GM12878 (cell line): ENCODE data around the gene SRPRB. TPM values are rescaled to one million over a fixed set of nuclear protein-coding genes. Genes with fewer than 3 reads are reported as not detected.
A peak's percentile ranks its signal among the peaks of the same experiment; 100 is the strongest.

Source experiments
- ATAC-seq: fragments of 200-7000 bp; cut with Tn5 transposase; 3 replicates; pipeline ENCODE4 v1.9.1; 2020; ENCODE audit warnings: mild to moderate bottlenecking, moderate library complexity
- BruUV-seq: library from RNA; stranded (reverse); fragments of 400-500 nt; replicated peaks from 2 replicates; lab custom pipeline; 2021; lab: Mats Ljungman, UMichigan
- CTCF ChIA-PET: fragments of 300-600 bp; sonication (Branson Sonifier 250); formaldehyde crosslinking; extraction: SDS; loops from one replicate; lab custom pipeline; 2021; ENCODE audit warnings: inconsistent platforms; lab: Yijun Ruan, JAX
- POLR2A ChIA-PET: fragments of 350-600 bp; formaldehyde crosslinking; extraction: SDS; loops from one replicate; lab custom pipeline; 2021; ENCODE audit warnings: inconsistent platforms; lab: Charles Lee
- RAD21 ChIA-PET: fragments of 300-600 bp; sonication (Branson Sonifier 250); formaldehyde crosslinking; loops from one replicate; lab custom pipeline; 2023; ENCODE audit warnings: antibody characterized with exemption; ENCODE audit not compliant: unreplicated experiment; lab: Charles Lee
- SMC1A ChIA-PET: fragments of 300-600 bp; sonication (Branson Sonifier 250); formaldehyde crosslinking; loops from one replicate; lab custom pipeline; 2023; ENCODE audit not compliant: unreplicated experiment, uncharacterized antibody; lab: Charles Lee
- DNase-seq: peaks from one replicate; pipeline ENCODE4 v3.0.0-alpha.2; 2011; ENCODE audit warnings: low read depth, low spot score
- FAIRE-seq: peaks from 3 replicates; lab custom pipeline; 2011; peaks lifted over from hg19 to GRCh38; lab: Jason Lieb, UNC
- H2AFZ ChIP-seq: 2 replicates; pipeline ENCODE4 v1.6.0; 2011; ENCODE audit warnings: low read depth, low read length, control low read depth; ENCODE audit not compliant: control insufficient read depth
- H3K27ac ChIP-seq: 2 replicates; pipeline ENCODE4 v1.5.1; 2011; ENCODE audit warnings: control low read depth; ENCODE audit not compliant: control insufficient read depth, insufficient read depth
- H3K27me3 ChIP-seq, 2 experiments: replicated peaks in 1 of 2; 2 replicates each; pipeline versions ENCODE4 v1.6.0 to v1.6.1; 2011; ENCODE audit warnings: low read length in 1 of 2; ENCODE audit not compliant: control insufficient read depth in 2 of 2, insufficient read depth in 2 of 2
- H3K36me3 ChIP-seq, 2 experiments: 2 replicates each; pipeline ENCODE4 v1.5.1; 2011; ENCODE audit warnings: low read length in 1 of 2; ENCODE audit not compliant: control insufficient read depth in 2 of 2, insufficient read depth in 2 of 2
- H3K4me1 ChIP-seq: 2 replicates; pipeline ENCODE4 v1.6.1; 2011; ENCODE audit warnings: mild to moderate bottlenecking, low read length, moderate library complexity, mixed read lengths; ENCODE audit not compliant: control insufficient read depth, insufficient read depth
- H3K4me2 ChIP-seq: 2 replicates; pipeline ENCODE4 v1.6.0; 2011; ENCODE audit warnings: control low read depth; ENCODE audit not compliant: control insufficient read depth, insufficient read depth
- H3K4me3 ChIP-seq: fragments of 200-600 bp; sonication (generic); 2 replicates; pipeline ENCODE4 v1.5.1; 2016
- H3K79me2 ChIP-seq: 2 replicates; pipeline ENCODE4 v1.6.0; 2011; ENCODE audit warnings: low read length; ENCODE audit not compliant: control insufficient read depth, insufficient read depth
- H3K9ac ChIP-seq: 2 replicates; pipeline ENCODE4 v1.8.0; 2011; ENCODE audit warnings: low read length, control low read depth, mixed read lengths; ENCODE audit not compliant: control insufficient read depth, insufficient read depth
- H3K9me3 ChIP-seq: replicated peaks from 3 replicates; pipeline ENCODE4 v1.5.1; 2011; ENCODE audit warnings: mild to moderate bottlenecking, low read length; ENCODE audit not compliant: control insufficient read depth, insufficient read depth
- H4K20me1 ChIP-seq: 2 replicates; pipeline ENCODE4 v1.6.0; 2011; ENCODE audit not compliant: control insufficient read depth, insufficient read depth
- ASH2L ChIP-seq: fragments of 300-600, 200-600 bp; sonication (generic); IDR thresholded peaks from 2 replicates; pipeline ENCODE4 v1.6.1; 2017; ENCODE audit warnings: low read depth, mild to moderate bottlenecking, borderline replicate concordance
- BACH1 ChIP-seq: fragments of 450-650 bp; IDR thresholded peaks from 2 replicates; pipeline ENCODE4 v1.6.1; 2017; ENCODE audit warnings: mild to moderate bottlenecking, borderline replicate concordance
- CEBPB ChIP-seq, 2 experiments: fragments of 150-350 bp in 1 of 2; IDR thresholded peaks; 2 replicates each; pipeline ENCODE4 v1.6.1; 2012 to 2014; ENCODE audit warnings: low read depth in 2 of 2, low read length in 2 of 2, borderline replicate concordance in 1 of 2, inconsistent platforms in 1 of 2
- CREB1 ChIP-seq: IDR thresholded peaks from 2 replicates; pipeline ENCODE4 v1.6.1; 2012; ENCODE audit warnings: low read depth, mild to moderate bottlenecking, inconsistent platforms
- CREM ChIP-seq: IDR thresholded peaks from 2 replicates; pipeline ENCODE4 v1.6.1; 2014; ENCODE audit warnings: antibody characterized with exemption, low read depth
- CUX1 ChIP-seq: IDR thresholded peaks from 2 replicates; pipeline ENCODE4 v1.6.1; 2012; ENCODE audit warnings: improper control_type of control experiment, low read depth, low read length; ENCODE audit not compliant: insufficient replicate concordance
- MXI1 ChIP-seq: fragments of 150-350 bp; IDR thresholded peaks from 2 replicates; pipeline ENCODE4 v1.6.1; 2011; ENCODE audit warnings: low read depth, mild to moderate bottlenecking, inconsistent platforms, low read length, improper control_type of control experiment
- NR2F1 ChIP-seq: fragments of 450-650 bp; conservative IDR thresholded peaks from 2 replicates; pipeline ENCODE4 v1.6.1; 2017; ENCODE audit warnings: mild to moderate bottlenecking
- RFX5 ChIP-seq: IDR thresholded peaks from 2 replicates; pipeline ENCODE4 v1.6.1; 2011; ENCODE audit warnings: low read depth, low read length, improper control_type of control experiment
- SRF ChIP-seq, 2 experiments: IDR thresholded peaks; 2 replicates each; pipeline ENCODE4 v1.6.1; 2011; ENCODE audit warnings: low read depth in 2 of 2, low read length in 2 of 2, mild to moderate bottlenecking in 1 of 2, moderate library complexity in 1 of 2
- STAT3 ChIP-seq: IDR thresholded peaks from 2 replicates; pipeline ENCODE4 v1.6.1; 2011; ENCODE audit warnings: low read depth, low read length, improper control_type of control experiment
- ZNF24 ChIP-seq: fragments of 450-650 bp; IDR thresholded peaks from 2 replicates; pipeline ENCODE4 v1.6.1; 2017; ENCODE audit warnings: antibody characterized with exemption, mild to moderate bottlenecking
- WGBS: methylation state at CpG from one replicate; pipeline ENCODE4 v1.1.6; 2016; ENCODE audit warnings: low lambda C conversion rate; ENCODE audit not compliant: insufficient replicate concordance, insufficient coverage; ENCODE audit errors: missing lambda C conversion rate; 5-methylcytosine and 5-hydroxymethylcytosine counted together
- in situ Hi-C: fragments of 300-500 bp; cut with MboI; formaldehyde crosslinking; loops from 9 replicates; pipeline ENCODE4 v1.14.3; 2018; ENCODE audit warnings: mixed read lengths
- intact Hi-C: fragments of 100-400 bp; cut with micrococcal nuclease; formaldehyde crosslinking; loops from one replicate; pipeline ENCODE4 v1.14.2; 2022; ENCODE audit not compliant: unreplicated experiment
- polyA plus RNA-seq, 11 experiments: library from polyadenylated mRNA; depleted of rRNA in 4 of 11; unstranded in 6 of 11; stranded (reverse) in 5 of 11; fragments of >200 nt; fragmentation: Nextera tagmentation in 4 of 11; fragmentation: Illumina TruSeq in 1 of 11; extraction: Ambion mirVana in 4 of 11; extraction: Trizol in 1 of 11; gene quantifications; 1 replicate in 1 of 11; 2 replicates in 10 of 11; pipeline versions ENCODE4 v1.2.1 to v1.2.3, GENCODE V29; 2011 to 2016; ENCODE audit warnings: inconsistent platforms in 2 of 11, missing spikeins in 2 of 11, low read depth in 1 of 11
- total RNA-seq, 4 experiments: library from RNA; depleted of rRNA in 3 of 4; stranded (reverse); fragments of >200 nt in 3 of 4; fragmentation: Illumina TruSeq in 1 of 4; extraction: Trizol in 1 of 4; gene quantifications; 2 replicates each; pipeline versions ENCODE4 v1.2.1 to v1.2.3, GENCODE V29; 2013 to 2021
- TF ChIP-seq, protein P1 (sequence below): IDR thresholded peaks from 2 replicates; pipeline ENCODE4 v1.6.1; 2012; ENCODE audit warnings: low read depth, low read length, improper control_type of control experiment
- TF ChIP-seq, protein P2 (sequence below): fragments of 450-650 bp; IDR thresholded peaks from 2 replicates; pipeline ENCODE4 v1.6.1; 2017; ENCODE audit warnings: mild to moderate bottlenecking, low read depth, inconsistent platforms; ENCODE audit not compliant: poor library complexity, severe bottlenecking

Gene SRPRB
- total and polyA plus RNA-seq, 10 of the 15 experiments (the other 5 are each of a cell fraction or from before 2014, with no cell fraction given): 30.6 to 107 (median 46.6) TPM

DNA sequence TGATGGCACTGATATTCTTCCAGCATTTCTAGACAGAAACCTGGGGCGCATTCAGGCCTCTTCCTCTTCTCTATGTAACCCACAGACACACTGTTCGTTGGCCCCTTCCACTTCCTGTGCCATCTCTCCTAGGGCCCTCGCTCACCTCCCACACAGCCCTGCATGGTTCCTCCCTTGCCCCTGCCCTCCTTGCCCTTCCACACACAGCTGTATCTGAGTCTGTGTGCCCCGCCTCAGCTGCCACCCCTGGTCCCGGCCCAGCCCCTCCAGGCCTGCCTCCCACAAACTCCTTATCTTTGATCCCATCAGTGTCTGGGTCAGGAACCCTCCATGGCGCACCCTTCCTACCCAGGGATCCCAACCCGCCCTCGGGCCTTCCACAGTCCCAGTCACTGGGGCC is 52.2 kb downstream of the SRPRB start:
- Histone ChIP-seq H2AFZ (no peak overlapping the region), H3K27ac (no peak overlapping the region), H3K9ac (no peak overlapping the region), H3K36me3 (no peaks in the 10 kb centered on the region), H3K4me3 (no peak overlapping the region), H3K4me1 (peaks cover 24% of the 10 kb centered on the region), H3K4me2 (no peak overlapping the region), H3K27me3 (no peaks in the 10 kb centered on the region; a peak in 2 of 4 replicates), H3K9me3 (no peaks in the 10 kb centered on the region; the same call in 2 of the 3 replicates), H3K79me2 (no peaks in the 10 kb centered on the region), H4K20me1 (no peaks in the 10 kb centered on the region)
- intact Hi-C loops (no loop called here), in situ Hi-C loops (no loop called here)
- 50% methylated on average over 7 of the region's 8 CpGs for WGBS
- no peak for FAIRE-seq
- no peak for TF ChIP-seq ZNF24
- TF ChIP-seq STAT3: no peak
- TF ChIP-seq CUX1: no peak
- TF ChIP-seq NR2F1: no peak
- no peak for TF ChIP-seq CREB1
- TF ChIP-seq CEBPB (IDR thresholded peaks at IDR 0.05; ENCODE audit: borderline replicate concordance in 1 of 2, low read depth in 2 of 2, low read length in 2 of 2): no peak
- TF ChIP-seq, protein P1, sequence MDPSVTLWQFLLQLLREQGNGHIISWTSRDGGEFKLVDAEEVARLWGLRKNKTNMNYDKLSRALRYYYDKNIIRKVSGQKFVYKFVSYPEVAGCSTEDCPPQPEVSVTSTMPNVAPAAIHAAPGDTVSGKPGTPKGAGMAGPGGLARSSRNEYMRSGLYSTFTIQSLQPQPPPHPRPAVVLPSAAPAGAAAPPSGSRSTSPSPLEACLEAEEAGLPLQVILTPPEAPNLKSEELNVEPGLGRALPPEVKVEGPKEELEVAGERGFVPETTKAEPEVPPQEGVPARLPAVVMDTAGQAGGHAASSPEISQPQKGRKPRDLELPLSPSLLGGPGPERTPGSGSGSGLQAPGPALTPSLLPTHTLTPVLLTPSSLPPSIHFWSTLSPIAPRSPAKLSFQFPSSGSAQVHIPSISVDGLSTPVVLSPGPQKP: no peak
- TF ChIP-seq BACH1: no peak
- no peak for TF ChIP-seq RFX5
- TF ChIP-seq MXI1: no peak
- TF ChIP-seq, protein P2, sequence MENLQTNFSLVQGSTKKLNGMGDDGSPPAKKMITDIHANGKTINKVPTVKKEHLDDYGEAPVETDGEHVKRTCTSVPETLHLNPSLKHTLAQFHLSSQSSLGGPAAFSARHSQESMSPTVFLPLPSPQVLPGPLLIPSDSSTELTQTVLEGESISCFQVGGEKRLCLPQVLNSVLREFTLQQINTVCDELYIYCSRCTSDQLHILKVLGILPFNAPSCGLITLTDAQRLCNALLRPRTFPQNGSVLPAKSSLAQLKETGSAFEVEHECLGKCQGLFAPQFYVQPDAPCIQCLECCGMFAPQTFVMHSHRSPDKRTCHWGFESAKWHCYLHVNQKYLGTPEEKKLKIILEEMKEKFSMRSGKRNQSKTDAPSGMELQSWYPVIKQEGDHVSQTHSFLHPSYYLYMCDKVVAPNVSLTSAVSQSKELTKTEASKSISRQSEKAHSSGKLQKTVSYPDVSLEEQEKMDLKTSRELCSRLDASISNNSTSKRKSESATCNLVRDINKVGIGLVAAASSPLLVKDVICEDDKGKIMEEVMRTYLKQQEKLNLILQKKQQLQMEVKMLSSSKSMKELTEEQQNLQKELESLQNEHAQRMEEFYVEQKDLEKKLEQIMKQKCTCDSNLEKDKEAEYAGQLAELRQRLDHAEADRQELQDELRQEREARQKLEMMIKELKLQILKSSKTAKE: no peak
- no peak for TF ChIP-seq ASH2L
- no peak for TF ChIP-seq SRF (IDR thresholded peaks at IDR 0.05; ENCODE audit: low read depth in 2 of 2, low read length in 2 of 2)
- no peak for TF ChIP-seq CREM
- CTCF ChIA-PET: no interaction called here
- no TSS peak for BruUV-seq
- RAD21 ChIA-PET: no interaction called here
- SMC1A ChIA-PET: no interaction called here
- no peak for DNase-seq
- ATAC-seq: peak; percentile 55; the same call in 2 of the 3 replicates
- POLR2A ChIA-PET: no interaction called here
